HG03108 (cell line): ENCODE results near the gene BMPR2.

Source experiments
- ATAC-seq: cut with Tn5 transposase; IDR thresholded peaks from one replicate; pipeline ENCODE4 v1.9.1; 2021; ENCODE audit warnings: moderate library complexity; ENCODE audit not compliant: unreplicated experiment

Gene BMPR2

DNA sequence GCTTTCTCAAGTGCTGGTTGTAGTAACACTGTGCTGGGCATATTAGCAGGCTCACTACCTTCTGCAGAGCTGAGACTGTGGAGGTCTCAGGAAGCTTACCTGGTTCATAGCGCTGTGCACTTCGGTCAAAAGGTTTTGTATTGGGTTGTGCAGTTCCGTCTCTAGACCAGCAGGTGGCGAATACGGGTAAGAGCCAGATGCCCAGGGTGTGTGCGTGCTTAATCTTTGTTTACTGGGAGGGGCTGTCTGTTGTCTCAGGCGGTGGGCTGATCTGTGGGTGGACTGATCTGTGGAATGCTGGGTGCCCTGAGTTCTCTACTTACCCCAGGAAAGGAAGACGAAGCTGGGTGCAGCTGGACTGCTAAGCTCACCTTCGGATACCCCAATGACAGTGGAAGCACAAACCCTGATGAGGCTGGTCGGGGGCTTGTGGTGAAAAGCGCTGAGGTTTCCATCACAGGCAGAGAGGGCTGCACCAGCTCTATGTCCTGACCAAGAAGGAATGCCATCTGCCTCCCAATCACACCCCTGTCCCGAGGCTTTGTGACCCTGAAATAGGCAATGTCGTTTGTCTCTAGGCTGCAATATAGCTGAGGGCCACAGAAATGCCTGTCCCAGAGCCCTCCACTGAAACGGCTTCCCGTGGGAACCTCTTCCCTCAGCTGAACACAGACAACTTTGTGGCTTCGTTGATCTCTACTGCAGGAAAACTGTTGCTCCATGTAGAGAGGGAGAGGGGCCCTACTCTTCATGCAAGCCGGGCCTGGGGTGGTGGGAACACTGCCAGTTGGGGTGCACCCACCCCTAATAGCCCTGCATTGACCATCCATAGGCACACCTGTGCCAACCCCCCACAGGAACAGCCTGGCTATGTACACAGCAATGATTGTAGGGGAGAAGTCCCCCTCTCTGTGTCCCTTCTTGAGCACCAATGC is 212.8 kb downstream of the BMPR2 start:
- ATAC-seq, result peak; percentile 85

DNA sequence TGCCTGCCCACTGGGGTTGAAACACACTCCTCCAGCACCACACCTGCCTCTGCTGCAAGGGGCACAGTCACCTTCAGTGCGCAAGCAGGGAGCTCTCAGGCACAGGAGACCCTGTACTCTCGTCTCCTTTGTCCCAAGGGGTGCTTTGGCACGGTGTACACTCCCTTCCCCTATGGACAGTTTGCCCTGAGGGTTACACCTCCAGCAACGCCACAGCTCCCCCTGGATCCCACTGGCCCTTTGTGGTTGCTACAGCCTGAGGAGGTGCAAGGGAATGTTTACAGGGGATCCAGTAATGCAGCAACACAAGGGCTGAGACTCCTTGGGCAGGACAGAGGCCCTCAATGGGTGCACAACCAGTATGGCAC is 213.4 kb downstream of the BMPR2 start:
- no peak for ATAC-seq

DNA sequence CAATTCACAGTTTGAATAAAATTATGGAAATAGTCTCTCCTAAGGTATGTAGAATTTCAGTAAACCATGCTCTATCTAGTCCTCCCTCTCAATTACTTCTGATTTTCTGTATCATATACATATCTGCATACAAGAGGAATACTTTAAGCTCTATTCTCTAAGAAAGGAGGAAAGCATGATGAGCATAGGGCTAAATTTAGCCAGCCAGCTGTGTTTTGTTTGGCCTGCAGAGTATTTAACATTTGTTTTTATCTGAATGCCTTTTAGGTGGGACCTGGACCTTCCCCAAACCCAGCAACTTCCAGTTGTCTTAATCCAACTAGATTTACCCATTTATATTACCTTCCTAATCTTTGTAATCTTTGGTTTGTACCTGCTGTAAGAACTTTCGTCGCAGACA is 216.4 kb downstream of the BMPR2 start:
- ATAC-seq, result no peak

DNA sequence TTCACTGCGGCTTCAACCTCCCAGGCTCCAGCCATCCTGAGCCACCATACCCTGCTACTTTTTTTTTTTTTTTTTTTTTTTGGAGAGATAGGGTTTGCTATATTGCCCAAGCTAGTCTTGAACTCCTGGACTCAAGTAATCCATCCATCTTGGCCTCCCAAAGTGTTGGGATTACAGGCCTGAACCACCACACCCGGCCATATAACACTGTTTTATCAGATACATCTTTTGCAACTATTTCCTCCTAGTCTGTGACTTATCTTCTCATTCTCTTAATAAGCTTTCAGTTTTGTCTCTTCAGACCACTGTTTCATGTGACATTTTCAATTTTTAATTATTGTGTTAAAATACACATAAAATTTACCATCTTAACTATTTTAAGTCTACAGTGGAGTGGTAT is 223.0 kb downstream of the BMPR2 start:
- no peak for ATAC-seq

DNA sequence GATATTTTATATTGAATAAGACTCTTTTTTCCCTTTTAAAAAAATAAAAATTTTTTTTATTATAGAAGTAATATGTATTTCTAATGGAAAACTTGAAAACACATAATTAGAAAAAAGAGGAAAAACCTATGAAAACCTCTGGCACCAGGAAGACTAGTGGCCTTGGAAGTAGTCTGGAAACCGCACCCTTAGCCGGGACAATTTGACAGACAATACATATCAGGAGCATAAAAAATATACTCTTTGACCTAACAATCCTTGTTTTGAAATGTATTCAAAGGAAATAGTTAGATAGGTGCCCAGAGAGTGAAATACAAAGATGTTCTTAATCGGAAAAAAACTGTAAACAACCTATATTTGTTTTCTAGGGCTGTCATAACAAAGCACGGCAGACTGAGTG is 223.8 kb downstream of the BMPR2 start:
- no peak for ATAC-seq

DNA sequence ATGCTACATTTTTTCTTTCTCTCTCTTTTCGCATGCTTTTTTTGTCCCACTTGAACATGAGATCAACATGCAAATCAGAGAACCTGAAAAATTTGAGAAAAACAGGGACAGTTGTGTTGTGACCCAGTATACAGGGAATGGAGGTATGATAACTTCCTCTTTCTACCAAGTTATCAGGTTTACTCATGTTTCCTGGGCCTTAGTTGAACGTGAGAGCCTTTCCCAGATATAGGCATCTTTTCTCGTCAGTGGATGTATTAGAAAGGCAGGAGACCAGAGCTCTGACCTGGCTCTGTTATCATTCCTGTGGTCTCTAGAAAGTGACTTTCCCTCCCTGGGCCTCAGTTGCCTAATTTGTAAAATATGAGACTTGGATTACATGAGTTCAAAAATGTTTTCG is 228.6 kb downstream of the BMPR2 start:
- no peak for ATAC-seq

DNA sequence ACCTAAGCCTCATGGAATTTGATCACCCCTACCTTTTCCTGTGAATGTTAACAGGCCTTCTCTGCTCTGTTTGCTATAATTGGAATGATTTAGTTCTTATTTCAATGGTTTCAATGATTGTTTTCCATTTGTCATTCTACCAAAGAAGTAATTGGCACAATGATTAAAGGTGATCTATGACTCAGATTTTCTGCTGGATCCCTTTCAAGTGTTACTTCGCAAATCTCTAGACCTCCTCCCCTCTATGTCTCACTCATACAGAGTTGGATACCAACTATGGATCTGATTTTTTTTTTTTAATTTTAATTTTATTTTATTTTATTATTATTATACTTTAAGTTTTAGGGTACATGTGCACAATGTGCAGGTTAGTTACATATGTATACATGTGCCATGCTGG is 229.0 kb downstream of the BMPR2 start:
- no peak for ATAC-seq

DNA sequence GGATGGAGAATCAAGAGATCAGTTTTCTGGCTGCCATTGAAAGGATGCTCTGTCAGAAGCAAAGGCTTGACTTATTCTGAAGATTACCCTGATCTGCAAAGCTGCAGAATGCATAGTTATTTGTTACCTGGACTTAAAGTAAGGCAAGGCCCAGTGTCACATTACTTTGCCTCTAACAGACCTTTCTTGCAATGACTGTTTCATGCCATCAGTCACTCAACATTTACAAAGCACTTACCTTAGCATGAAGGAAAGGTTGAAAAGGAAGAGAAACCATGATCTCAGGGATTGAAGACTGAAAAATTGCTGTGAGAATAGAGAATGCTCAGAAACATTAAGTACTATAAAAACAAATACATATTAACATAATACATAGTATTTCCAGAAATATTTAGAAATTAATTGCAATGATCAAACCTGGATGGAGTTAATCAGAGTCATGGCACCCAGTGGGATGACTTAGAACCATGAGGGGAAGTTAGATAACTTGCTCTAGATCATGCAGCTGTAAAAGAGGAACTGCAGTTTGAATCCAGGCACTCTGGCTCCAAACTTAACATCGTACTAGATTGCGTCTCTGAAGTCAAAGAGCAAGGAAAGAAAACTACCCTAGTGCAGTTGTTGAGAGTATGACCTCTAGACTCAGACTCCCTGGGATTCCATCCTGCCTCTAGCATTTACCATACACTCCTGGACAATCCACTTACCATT is 232.2 kb downstream of the BMPR2 start:
- no peak for ATAC-seq

DNA sequence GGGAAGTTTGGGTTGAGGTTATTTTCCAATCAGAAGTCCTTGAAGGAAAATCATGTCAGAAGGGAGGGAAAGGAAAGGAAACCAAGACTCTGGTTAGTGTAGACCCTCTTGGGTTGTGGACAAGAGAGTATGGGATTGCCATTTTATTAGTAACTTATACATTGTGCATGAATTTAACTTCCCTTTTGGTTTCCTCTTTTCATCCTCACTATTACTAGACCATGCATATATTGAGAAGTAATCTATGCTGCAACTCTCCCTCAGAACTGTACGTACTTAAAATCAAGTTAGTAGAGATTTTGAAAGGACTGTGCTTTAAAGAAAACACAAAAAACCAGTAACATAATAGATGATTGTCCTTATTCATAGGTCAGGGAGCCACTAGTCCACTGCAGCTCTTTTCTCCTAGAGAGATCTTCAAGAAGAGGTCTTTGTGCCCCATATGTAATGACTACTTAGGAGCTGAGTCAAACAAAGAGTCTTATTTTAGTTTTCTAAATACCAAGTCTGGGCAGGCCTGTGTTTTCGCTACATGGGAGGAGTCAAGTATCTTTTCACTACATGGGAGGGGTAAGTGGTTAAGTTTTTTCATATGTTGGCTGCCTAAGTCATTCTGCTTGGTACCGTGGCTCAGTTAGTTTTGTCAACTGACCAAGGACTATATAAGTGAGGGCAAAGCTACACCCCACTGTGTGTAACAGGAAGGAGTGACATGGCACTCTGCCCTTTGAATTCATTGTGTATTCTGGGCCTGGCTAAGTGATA is 233.4 kb downstream of the BMPR2 start:
- peak; percentile 88 for ATAC-seq

DNA sequence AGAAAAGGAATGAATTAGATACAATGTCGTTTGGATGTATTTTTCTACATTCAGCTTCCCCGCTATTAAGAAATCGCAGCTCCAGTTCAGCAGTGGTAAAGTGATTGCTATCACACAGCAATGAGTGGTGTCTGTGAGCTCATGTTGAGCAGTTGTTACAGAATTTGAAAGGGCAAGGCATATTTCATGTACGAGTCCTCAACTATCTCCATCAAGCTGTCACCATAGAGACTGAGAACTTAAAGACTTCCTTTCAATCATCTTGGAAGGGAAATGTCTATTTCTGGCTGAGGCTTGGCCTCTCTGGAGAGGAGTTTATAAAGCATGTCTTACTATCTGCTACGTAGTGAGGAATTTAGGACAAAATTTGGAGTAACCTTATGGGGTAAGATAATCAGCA is 234.3 kb downstream of the BMPR2 start:
- no peak for ATAC-seq

DNA sequence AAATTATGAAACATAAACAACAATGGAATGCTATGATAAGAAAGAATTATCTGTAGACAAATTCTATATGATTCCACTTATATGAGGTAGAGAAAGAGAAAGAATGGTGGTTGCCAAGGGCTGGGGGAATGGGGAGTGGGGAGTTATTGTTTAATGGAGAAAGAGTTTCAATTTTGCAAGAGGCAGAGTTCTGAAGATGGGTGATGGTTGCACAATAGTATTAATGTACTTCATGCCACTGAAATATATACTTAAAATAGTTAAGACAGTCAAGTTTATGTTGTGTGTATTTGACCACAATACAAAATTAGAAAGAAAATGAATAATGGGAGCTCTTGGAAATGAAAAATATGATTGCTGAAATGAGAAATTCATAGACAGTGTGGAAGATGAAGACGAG is 236.0 kb downstream of the BMPR2 start:
- ATAC-seq, result no peak

DNA sequence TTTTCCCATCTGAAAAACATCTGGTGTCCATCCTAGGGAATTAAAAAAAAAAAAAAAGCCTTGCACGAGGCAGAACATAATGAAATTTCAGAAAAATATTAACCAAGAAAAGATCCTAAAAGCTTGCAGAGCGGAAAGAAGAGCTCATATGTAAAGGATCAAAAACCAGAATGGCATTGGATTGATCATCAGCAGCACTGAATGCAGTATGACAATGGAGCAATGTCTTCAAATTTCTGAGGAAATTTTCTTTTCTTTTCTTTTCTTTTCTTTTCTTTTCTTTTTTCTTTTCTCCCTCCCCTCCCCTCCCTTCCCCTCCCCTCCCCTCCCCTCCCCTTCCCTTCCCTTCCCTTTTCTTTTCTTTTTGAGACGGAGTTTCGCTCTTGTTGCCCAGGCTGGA is 237.4 kb downstream of the BMPR2 start:
- no peak for ATAC-seq
